Stimulated activated CD8-positive, alpha-beta memory T cell treated with anti-CD3 and anti-CD28 coated beads, Interleukin-7, amount 100 ng/mL, for 24 hours (primary cell): ENCODE data around the gene OR2W1.

Source experiments
- DNase-seq: peaks from one replicate; pipeline ENCODE4 v3.0.0-alpha.2; 2020; ENCODE audit warnings: low read depth

The OR2W1 gene

DNA sequence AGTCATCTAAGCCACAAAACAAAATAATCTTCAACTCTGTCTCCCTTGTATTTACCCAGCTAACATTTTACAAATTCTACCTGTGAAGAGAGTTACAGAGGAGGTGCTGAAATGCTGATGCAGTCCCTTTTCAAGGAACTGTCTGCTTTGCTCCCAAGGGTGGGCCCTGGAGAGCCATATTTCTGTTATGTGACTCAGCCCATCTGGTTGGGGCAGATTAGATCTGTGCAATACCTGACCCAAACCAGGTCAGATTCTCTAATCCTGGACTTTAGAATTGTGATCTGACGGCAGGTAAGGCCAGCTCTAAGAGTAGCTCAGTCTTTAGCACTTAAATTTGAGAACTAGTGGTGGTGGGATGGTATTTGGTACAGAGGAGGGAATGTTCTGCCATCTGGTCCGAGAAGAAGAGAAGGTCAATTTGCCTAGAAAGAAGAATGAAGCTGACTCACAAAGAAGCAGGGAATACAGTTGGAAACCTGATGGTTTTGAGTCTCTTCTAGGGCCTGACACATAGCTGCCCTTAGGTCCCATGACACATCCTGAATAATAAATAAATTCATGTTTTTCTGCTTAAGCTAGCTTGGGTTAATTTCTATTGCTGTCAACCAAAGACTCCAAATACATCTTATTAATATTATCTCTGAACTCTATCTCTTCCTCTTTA is 48.0 kb downstream of the OR2W1 start:
- DNase-seq: no peak

- no peak for DNase-seq
These were observed 49.8 kb downstream of the OR2W1 start for GRCh38 chr6:28995093-28995650.
